T-helper 9 cell (primary cell): ENCODE measurements around the gene ARRDC4.

Experiments used
- DNase-seq: peaks from one replicate; pipeline ENCODE4 v3.0.0-alpha.2; 2020

Gene ARRDC4

GRCh38 chr15:98000249-98001203 is 40.0 kb downstream of the ARRDC4 start:
- DNase-seq: no peak

GRCh38 chr15:98001663-98002194 is 41.2 kb downstream of the ARRDC4 start:
- DNase-seq: no peak

GRCh38 chr15:98002419-98002818 is 41.9 kb downstream of the ARRDC4 start:
- no peak for DNase-seq

- no peak for DNase-seq
Measured at GRCh38 chr15:98002866-98003265, 42.4 kb downstream of the ARRDC4 start.

- DNase-seq: no peak
Measured at GRCh38 chr15:98003518-98003917, 43.0 kb downstream of the ARRDC4 start.

- DNase-seq: no peak
Measured at GRCh38 chr15:98003996-98004395, 43.5 kb downstream of the ARRDC4 start.

GRCh38 chr15:98005659-98006058 is 45.2 kb downstream of the ARRDC4 start:
- DNase-seq: no peak

GRCh38 chr15:98009169-98009568 is 48.7 kb downstream of the ARRDC4 start:
- no peak for DNase-seq

DNA sequence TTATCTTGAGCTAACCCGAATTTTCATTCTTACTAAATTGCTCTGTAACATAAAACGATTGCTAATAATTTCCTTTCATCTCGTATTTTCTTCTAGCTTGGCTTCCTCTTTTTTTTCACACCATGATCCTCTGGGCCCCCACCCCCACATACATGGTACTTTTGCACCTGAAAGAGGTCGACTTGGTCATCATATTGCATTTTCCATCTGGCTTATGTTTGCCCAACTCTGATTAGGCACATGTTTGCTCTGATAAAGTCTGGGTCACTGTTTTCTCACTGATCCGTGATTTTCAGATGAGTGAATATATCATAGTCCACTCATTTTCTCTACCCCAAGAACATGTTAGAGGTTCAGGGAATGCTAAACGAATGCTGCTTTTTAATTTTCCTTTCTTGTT is 49.5 kb downstream of the ARRDC4 start:
- DNase-seq: no peak

- DNase-seq: no peak
Measured at GRCh38 chr15:98012354-98012753, 51.9 kb downstream of the ARRDC4 start.

DNA sequence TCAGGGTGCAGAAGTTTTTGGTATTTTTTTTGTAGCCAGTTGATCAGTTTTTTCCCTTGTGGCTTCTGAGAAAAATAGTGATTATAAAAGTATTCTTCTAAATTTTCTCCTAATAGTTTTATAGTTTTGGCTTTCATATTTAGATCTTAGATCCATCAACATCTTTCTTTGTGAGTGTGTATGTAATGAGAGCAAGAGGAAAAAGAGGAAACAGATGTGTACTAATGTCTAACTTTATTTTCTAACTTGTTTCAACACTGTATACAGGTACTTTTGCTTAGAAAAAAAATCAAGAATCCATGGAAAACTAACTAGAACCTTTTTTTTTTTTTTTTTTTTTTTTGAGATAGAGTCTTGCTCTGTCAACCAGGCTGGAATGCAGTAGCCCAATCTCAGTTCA is 53.1 kb downstream of the ARRDC4 start:
- no peak for DNase-seq

- DNase-seq: no peak
Measured at GRCh38 chr15:98017150-98017964, 56.9 kb downstream of the ARRDC4 start.

DNA sequence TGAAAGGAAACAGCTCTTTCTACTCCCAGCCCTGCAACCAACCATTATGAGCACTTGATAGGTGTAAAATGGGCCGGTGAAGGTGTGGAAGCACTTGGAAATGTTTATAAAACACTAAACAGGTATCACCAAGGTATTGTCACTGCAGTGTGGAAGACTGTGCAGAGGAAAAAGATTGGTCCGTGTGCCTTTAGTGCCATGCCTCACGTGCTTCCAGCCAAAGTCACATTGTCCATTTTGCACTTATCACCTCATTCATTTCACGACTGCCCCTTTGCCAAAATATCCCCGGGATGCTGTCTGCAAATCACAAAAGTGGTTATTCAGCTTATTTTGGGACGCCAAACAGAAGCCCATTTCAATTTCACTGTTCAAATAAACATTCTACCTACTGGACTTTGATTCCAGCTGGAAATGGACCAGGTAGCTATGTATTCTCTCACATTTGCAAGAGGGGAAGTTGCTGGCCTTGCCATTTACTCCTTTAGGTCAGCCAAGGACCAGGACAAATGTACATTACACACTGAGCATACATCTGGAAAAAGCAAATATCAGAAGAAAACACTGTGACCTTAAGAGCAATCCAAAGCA is 58.4 kb downstream of the ARRDC4 start:
- no peak for DNase-seq
